AG04449 (cell line): ENCODE measurements around the gene INSM2.

Experiments
- CTCF ChIA-PET: fragments of 350-600 bp; formaldehyde crosslinking; extraction: SDS; loops from one replicate; lab custom pipeline; 2021; ENCODE audit warnings: antibody characterized with exemption; lab: Yijun Ruan, JAX
- POLR2A ChIA-PET: fragments of 400-600, 350-600 bp; formaldehyde crosslinking; extraction: SDS; loops from one replicate; lab custom pipeline; 2020; ENCODE audit warnings: antibody characterized with exemption, inconsistent platforms; lab: Yijun Ruan, JAX
- DNase-seq: peaks from one replicate; pipeline ENCODE4 v3.0.0-alpha.2; 2010; ENCODE audit warnings: low read depth, low spot score
- H3K4me3 ChIP-seq: 2 replicates; pipeline ENCODE4 v1.5.1; 2011; ENCODE audit warnings: low read depth, mild to moderate bottlenecking, control low read depth, low read length
- CTCF ChIP-seq: IDR thresholded peaks from one replicate; pipeline ENCODE4 v1.5.1; 2011; ENCODE audit warnings: mild to moderate bottlenecking, moderate library complexity, low read length, control low read depth, inconsistent platforms; ENCODE audit not compliant: insufficient read depth; ENCODE audit errors: missing control alignments

Gene INSM2

GRCh38 chr14:35573911-35574310, 39.9 kb downstream of the INSM2 start:
- CTCF ChIA-PET: no interaction called here
- TF ChIP-seq CTCF: no peak
- no peak for DNase-seq
- H3K4me3 ChIP-seq: no peak overlapping the region
- POLR2A ChIA-PET: no interaction called here

- no peak for DNase-seq
- CTCF ChIA-PET: no interaction called here
- H3K4me3 ChIP-seq: no peak overlapping the region
- POLR2A ChIA-PET: no interaction called here
- TF ChIP-seq CTCF: no peak
Measured at GRCh38 chr14:35576260-35576659, 42.3 kb downstream of the INSM2 start.

- ChIA-PET CTCF (no interaction called here), POLR2A (no interaction called here)
- no peak for TF ChIP-seq CTCF
- no peak overlapping the region for H3K4me3 ChIP-seq
- DNase-seq: no peak
Measured at GRCh38 chr14:35576856-35577255, 42.9 kb downstream of the INSM2 start.

GRCh38 chr14:35578135-35578534, 44.2 kb downstream of the INSM2 start:
- POLR2A ChIA-PET: no interaction called here
- CTCF ChIA-PET: no interaction called here
- DNase-seq: no peak
- H3K4me3 ChIP-seq: no peak overlapping the region
- TF ChIP-seq CTCF: no peak

- CTCF ChIA-PET: no interaction called here
- H3K4me3 ChIP-seq: no peak overlapping the region
- no peak for DNase-seq
- TF ChIP-seq CTCF: no peak
- POLR2A ChIA-PET: no interaction called here
Measured at GRCh38 chr14:35578639-35579038, 44.7 kb downstream of the INSM2 start.
